ENCODE data around the gene SERPINB6.
"Not testable (repeated sequence)": the region's sequence is repeated elsewhere in the genome, so short reads cannot be mapped to it uniquely, and the experiment has no call there.

- TF ChIP-seq, protein P1, sequence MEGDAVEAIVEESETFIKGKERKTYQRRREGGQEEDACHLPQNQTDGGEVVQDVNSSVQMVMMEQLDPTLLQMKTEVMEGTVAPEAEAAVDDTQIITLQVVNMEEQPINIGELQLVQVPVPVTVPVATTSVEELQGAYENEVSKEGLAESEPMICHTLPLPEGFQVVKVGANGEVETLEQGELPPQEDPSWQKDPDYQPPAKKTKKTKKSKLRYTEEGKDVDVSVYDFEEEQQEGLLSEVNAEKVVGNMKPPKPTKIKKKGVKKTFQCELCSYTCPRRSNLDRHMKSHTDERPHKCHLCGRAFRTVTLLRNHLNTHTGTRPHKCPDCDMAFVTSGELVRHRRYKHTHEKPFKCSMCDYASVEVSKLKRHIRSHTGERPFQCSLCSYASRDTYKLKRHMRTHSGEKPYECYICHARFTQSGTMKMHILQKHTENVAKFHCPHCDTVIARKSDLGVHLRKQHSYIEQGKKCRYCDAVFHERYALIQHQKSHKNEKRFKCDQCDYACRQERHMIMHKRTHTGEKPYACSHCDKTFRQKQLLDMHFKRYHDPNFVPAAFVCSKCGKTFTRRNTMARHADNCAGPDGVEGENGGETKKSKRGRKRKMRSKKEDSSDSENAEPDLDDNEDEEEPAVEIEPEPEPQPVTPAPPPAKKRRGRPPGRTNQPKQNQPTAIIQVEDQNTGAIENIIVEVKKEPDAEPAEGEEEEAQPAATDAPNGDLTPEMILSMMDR (IDR thresholded peaks at IDR 0.05), result not testable (repeated sequence)
- not testable (repeated sequence) for TF ChIP-seq POLR2A (IDR thresholded peaks at IDR 0.05)
These were observed 29.3 kb downstream of the SERPINB6 start for GRCh38 chr6:2942116-2942515.

All from esophagus squamous epithelium (tissue), 4 donors.